C4-2B (cell line): Measurements from ENCODE around the gene SOX18.

Experiments
- CTCF ChIP-seq: fragments of 450-650 bp; conservative IDR thresholded peaks from 2 replicates; pipeline ENCODE4 v1.5.1; 2017; ENCODE audit warnings: mild to moderate bottlenecking
- ZFX ChIP-seq: fragments of 450-650 bp; IDR thresholded peaks from 2 replicates; pipeline ENCODE4 v1.6.1; 2017

DNA sequence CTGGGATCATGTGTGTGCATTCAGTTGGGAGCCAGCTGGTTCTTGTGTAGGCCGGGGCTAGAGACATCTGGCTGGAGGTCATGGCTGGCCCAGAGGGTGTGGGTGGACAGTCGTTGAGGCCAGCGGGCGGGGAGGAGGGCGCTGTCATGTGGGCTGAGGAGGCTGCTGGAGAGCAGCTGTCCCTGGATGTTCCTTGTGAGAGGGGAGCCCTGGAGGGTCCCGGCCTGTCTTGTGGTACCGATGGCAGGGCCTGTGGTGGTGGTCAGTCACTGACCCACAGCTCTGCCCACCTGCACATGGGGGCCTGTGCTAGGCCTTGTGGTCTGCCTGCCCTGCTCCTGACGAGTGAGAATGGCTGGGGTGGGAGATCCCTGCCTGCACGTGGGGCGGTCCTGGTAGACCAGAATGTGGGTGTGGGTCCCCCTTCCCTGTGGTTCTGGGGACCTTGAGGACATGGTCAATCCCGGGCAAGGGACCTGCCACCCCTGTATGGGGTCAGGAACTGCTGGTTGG is 15.4 kb downstream of the SOX18 start:
- TF ChIP-seq CTCF (no peak), ZFX (no peak)
